Measurements from ENCODE around the gene UBE2G2. TPM values are rescaled to one million over a fixed set of nuclear protein-coding genes. Genes with fewer than 3 reads are reported as not detected.
A peak's percentile ranks its signal among the peaks of the same experiment; 100 is the strongest.

Gene UBE2G2
- total and polyA plus RNA-seq, 2 of the 4 experiments (the other 2 are of a cell fraction): 65.4 to 91.7 TPM

DNA sequence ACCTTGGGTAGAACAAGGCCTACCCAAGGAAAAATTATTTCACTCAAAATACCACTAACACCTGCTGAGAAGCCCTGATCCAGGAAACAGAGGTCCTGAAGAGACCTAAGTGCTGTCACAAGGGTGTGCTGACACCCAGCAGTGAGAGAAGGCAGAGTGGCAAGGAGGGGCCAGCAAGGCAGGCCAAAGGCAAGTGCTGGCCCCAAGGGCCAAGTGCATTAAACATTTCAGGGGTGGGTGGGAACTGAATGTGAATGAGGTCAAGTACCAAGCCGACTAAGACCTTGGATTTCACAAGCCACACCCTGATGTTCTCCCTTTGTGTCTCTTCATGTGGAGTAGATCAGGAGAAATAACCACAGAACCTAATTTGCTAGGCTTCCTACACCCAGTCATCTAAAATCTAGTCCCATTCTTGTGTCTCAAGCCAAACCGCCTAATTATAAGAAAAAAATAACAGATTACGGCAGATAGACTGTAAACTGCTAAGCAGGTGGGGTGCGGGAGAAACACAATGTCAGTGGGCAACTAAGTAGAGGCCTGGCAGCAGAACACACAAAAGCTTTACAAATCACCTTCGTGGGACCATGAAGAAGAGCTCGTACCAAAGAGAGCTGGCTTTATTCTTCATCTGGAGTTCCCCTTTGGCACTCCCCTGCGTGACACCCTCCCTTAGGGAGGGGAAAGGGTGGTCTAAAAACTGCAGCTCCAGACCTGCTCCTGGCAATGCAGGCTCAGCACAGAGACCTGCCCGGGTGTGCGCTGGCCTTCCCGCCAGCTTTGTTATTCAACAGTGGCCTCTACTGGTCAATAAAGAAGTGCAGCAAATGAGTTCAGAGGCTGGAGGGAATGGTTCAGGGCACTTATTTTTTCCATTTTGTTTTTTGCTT, 8.7 kb downstream of the UBE2G2 start:
- Histone ChIP-seq H2BK20ac (ENCODE audit: low read depth, low read length) (no peak overlapping the region), H3K79me1 (ENCODE audit: low read depth in 1 of 2, low read length in 2 of 2) (peaks cover 40 to 72% of the 10 kb centered on the region in 2 experiments), H2AK9ac (replicated peaks; ENCODE audit: low read depth, low read length, poor library complexity) (no peak overlapping the region), H4K91ac (ENCODE audit: insufficient read depth, low read depth, low read length) (no peak overlapping the region), H2BK5ac (ENCODE audit: low read depth, low read length, poor library complexity, severe bottlenecking) (no peak overlapping the region), H3K27ac (ENCODE audit: insufficient read depth, low read length) (no peak overlapping the region), H3K4me2 (ENCODE audit: low read depth, low read length) (no peak overlapping the region), H3K36me3 (ENCODE audit: control insufficient read depth, insufficient read depth, low read length) (peaks cover 5% of the 10 kb centered on the region), H2BK120ac (ENCODE audit: low read depth, low read length) (no peak overlapping the region), H3K18ac (ENCODE audit: low read depth, low read length) (no peak overlapping the region), H4K20me1 (ENCODE audit: insufficient read depth, low read length) (peaks cover 67% of the 10 kb centered on the region), H2BK15ac (ENCODE audit: low read depth, low read length) (no peak overlapping the region), H3K4me3 (ENCODE audit: insufficient read depth, low read depth, low read length) (no peak overlapping the region), H3K14ac (replicated peaks; ENCODE audit: low read depth, low read length) (no peak overlapping the region), H4K5ac (ENCODE audit: low read depth, low read length) (no peak overlapping the region), H3K4me1 (ENCODE audit: control insufficient read depth, insufficient read depth, low read length) (peaks cover 3% of the 10 kb centered on the region; the same call in 1 of the 2 replicates), H3K23ac (ENCODE audit: low read depth, low read length) (no peak overlapping the region), H3K56ac (ENCODE audit: extremely low read depth, insufficient read depth, low read length) (no peak overlapping the region), H2AFZ (replicated peaks; ENCODE audit: low read length, poor library complexity) (peak overlapping the region; percentile 54), H3K9me3 (ENCODE audit: control insufficient read depth, insufficient read depth, low read length) (no peaks in the 10 kb centered on the region), H2AK5ac (ENCODE audit: low read depth, low read length) (no peak overlapping the region), H3K9ac (ENCODE audit: low read depth, low read length) (no peak overlapping the region), H4K8ac (ENCODE audit: low read depth in 2 of 2, low read length in 2 of 2) (no peak overlapping the region), H3K27me3 (ENCODE audit: control insufficient read depth, insufficient read depth, low read length) (no peaks in the 10 kb centered on the region), H3K4ac (ENCODE audit: low read depth, low read length) (no peak overlapping the region), H3K9me1 (ENCODE audit: insufficient read depth, low read length) (peaks cover 4% of the 10 kb centered on the region; the same call in 1 of the 2 replicates)
- BruUV-seq (replicated peaks): no TSS peak
- TF ChIP-seq MXI1 (IDR thresholded peaks at IDR 0.05; ENCODE audit: borderline replicate concordance, low read depth, low read length) (no peak), RCOR1 (IDR thresholded peaks at IDR 0.05; ENCODE audit: insufficient replicate concordance, low read length) (no peak), NFE2L2 (IDR thresholded peaks at IDR 0.05; ENCODE audit: low read depth, low read length) (no peak), POLR2A (IDR thresholded peaks at IDR 0.05; ENCODE audit: low read depth, low read length) (no peak), SMC3 (IDR thresholded peaks at IDR 0.05; ENCODE audit: low read depth, low read length) (peak; percentile 39), RAD21 (IDR thresholded peaks at IDR 0.05; ENCODE audit: low read length) (peak; percentile 73)
- TF ChIP-seq, protein P1, sequence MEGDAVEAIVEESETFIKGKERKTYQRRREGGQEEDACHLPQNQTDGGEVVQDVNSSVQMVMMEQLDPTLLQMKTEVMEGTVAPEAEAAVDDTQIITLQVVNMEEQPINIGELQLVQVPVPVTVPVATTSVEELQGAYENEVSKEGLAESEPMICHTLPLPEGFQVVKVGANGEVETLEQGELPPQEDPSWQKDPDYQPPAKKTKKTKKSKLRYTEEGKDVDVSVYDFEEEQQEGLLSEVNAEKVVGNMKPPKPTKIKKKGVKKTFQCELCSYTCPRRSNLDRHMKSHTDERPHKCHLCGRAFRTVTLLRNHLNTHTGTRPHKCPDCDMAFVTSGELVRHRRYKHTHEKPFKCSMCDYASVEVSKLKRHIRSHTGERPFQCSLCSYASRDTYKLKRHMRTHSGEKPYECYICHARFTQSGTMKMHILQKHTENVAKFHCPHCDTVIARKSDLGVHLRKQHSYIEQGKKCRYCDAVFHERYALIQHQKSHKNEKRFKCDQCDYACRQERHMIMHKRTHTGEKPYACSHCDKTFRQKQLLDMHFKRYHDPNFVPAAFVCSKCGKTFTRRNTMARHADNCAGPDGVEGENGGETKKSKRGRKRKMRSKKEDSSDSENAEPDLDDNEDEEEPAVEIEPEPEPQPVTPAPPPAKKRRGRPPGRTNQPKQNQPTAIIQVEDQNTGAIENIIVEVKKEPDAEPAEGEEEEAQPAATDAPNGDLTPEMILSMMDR (conservative IDR thresholded peaks at IDR 0.05; ENCODE audit: low read depth, low read length): peak; percentile 73
- POLR2A ChIA-PET (ENCODE audit: unreplicated experiment): no interaction called here
- intact Hi-C loops (cut with micrococcal nuclease): loop anchor here (1.0 kb wide), 2 partner anchors 175 to 283 kb away; no protein-coding TSS in a partner anchor
- in situ Hi-C loops (cut with MboI; ENCODE audit: low sequenced_read_pairs): no loop called here
- dilution Hi-C loops (cut with HindIII; ENCODE audit: low sequenced_read_pairs, unreplicated experiment): no loop called here
- DNase-seq (peak; percentile 58), ATAC-seq (ENCODE audit: low read depth) (peak; percentile 98)
- CTCF ChIA-PET: interaction anchor here (0.7 to 1.6 kb wide), 6 partner anchors 9 to 291 kb away, joined by 3 to 5 read pairs (median 4); no protein-coding TSS in a partner anchor
- WGBS, 2 experiments (ENCODE audit: extremely low coverage in 2 of 2, insufficient read length in 1 of 2): 14% methylated on average over 3 of the region's 10 CpGs; no CpG with 5 or more reads in 1 of the 2 experiments
